Measurements from ENCODE around the gene BIN2. TPM values are rescaled to one million over a fixed set of nuclear protein-coding genes. Genes with fewer than 3 reads are reported as not detected.

BIN2 gene
- total RNA-seq: not detected in 2 replicates

GRCh38 chr12:51323966-51324895 is at the start of gene BIN2:
Gene BIN2, minus strand, starts transcription at chr12:51324174. Its CDS starts 72 bp downstream, at chr12:51324102.

DNA sequence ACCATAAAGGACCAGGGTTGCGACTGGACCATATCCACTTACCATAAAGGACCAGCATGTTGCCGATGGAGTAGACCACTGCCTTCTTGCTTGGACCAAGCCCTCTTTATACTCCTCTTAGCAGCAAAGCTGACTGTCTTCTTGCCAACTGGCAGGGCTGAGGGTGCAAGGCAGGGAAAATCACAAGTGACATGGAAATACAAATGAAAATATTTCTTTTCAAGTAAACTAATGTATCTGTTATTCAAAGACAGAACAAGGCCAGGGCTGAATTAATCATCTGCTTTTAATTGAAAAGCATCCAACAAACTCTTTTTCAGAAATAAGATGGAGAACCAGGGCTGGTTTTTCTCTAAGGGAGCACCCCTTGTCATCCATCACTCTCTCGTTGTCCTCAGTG is 22.6 kb upstream of the BIN2 start, which contains the start of gene CELA1:
Gene CELA1, minus strand, starts transcription at position 99 of the 400 bp plus-strand sequence. Its CDS starts 41 bp downstream, at position 58.

DNA sequence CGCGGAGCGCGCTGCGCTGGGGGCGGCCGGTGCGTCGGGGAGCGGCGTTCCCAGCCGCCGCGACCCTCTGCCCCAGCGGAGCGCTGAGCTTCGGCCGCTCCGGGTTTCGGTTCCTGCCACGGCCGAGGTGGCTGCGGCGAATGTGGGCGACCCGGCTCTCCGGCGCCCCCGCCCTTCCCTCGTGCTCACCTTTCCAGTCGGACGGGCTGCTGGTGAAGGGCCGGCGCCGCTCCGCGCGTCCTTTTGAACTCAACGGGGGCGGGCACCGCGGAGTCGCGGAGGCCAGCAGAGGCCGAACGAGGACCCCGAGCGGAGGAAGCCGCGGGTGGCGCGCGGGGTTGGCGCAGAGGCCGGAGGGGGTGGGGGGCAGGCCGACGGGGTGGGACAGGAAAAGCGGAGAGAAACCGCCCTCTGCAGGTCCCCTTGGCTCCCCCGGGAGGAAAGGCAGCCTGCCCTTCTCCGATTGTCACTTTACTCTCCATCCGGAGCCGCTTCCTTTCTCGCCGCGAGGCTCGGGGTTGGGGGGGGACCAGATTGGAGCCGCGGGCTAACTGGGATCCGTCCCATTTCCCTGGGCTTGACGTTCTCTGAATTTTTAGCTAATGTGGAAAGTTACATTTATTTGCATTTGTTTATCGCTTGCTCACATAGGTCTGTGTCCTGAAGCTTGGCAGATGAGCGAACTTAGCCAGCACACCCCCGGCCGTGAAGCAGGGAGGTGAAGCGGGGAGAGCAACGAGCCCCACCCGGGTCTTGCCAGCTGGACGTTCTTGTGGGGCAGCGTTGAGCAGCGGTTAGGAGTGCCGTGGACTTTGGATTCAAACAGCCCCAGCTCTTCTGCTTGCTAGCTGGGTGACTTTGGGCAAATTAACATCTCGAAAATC is 53.7 kb downstream of the BIN2 start, which contains the start of gene SMAGP:
Gene SMAGP, minus strand, starts transcription at position 349 of the 884 bp plus-strand sequence. CDS start 1,137 bp downstream, outside the sequence.

GRCh38 chr12:51238510-51239334 is 85.3 kb downstream of the BIN2 start, which contains the start of gene DAZAP2:
Gene DAZAP2, plus strand, starts transcription at chr12:51238826. Its CDS starts 82 bp downstream, at chr12:51238908.

Other genes starting within 250 kb of the BIN2 start
- gene CSRNP2, start 240.6 kb downstream of the BIN2 start, total RNA-seq: 21.8 and 25.6 TPM in 2 replicates
- 12.6 and 15.3 TPM in 2 replicates for gene TFCP2, start 151.0 kb downstream of the BIN2 start, total RNA-seq
- 3.5 and 5.2 TPM in 2 replicates for gene POU6F1, start 106.1 kb downstream of the BIN2 start, total RNA-seq
- 108 and 112 TPM in 2 replicates for gene DAZAP2, start 85.3 kb downstream of the BIN2 start, total RNA-seq
- 9.6 and 19.1 TPM in 2 replicates for gene SMAGP, start 53.8 kb downstream of the BIN2 start, total RNA-seq
- not detected in 2 replicates for gene CELA1, start 22.5 kb upstream of the BIN2 start, total RNA-seq
- gene GALNT6, start 67.2 kb upstream of the BIN2 start, total RNA-seq: 11.6 and 105 TPM in 2 replicates
- gene SLC4A8, start 100.7 kb upstream of the BIN2 start, total RNA-seq: 1.6 and 5.4 TPM in 2 replicates

Data from smooth muscle cell of the pulmonary artery (primary cell).